Gastroesophageal sphincter (tissue), 3 donors: ENCODE measurements around the gene SDHAF2.

Experiments
- CTCF ChIP-seq, 4 experiments: fragments of 200-600 bp in 2 of 4; fragments of 450-650 bp in 2 of 4; sonication (generic) in 1 of 4; IDR thresholded peaks; one replicate each; pipeline ENCODE4 v1.5.1; 2017 to 2019; ENCODE audit warnings: antibody characterized with exemption in 4 of 4, mild to moderate bottlenecking in 2 of 4, moderate library complexity in 2 of 4
- POLR2A ChIP-seq, 2 donors: fragments of 450-650 bp; IDR thresholded peaks; one replicate each; pipeline ENCODE4 v1.6.1; 2017; ENCODE audit warnings: antibody characterized with exemption in 2 of 2, mild to moderate bottlenecking in 2 of 2, moderate library complexity in 1 of 2

- TF ChIP-seq POLR2A (IDR thresholded peaks at IDR 0.05) (no peak), CTCF (IDR thresholded peaks at IDR 0.05) (no peak)
Measured at GRCh38 chr11:61460474-61460881, 30.6 kb downstream of the SDHAF2 start.
